HG03060 (cell line): ENCODE measurements around the gene HSDL1.
A peak's percentile ranks its signal among the peaks of the same experiment; 100 is the strongest.

Source experiments
- ATAC-seq: cut with Tn5 transposase; IDR thresholded peaks from one replicate; pipeline ENCODE4 v1.9.1; 2021; ENCODE audit warnings: low read depth, moderate number of reproducible peaks; ENCODE audit not compliant: unreplicated experiment

The HSDL1 gene

GRCh38 chr16:84110527-84110926 lies 34.5 kb downstream of the HSDL1 start:
- ATAC-seq: no peak

- no peak for ATAC-seq
Measured at GRCh38 chr16:84109598-84110335, 35.2 kb downstream of the HSDL1 start.

DNA sequence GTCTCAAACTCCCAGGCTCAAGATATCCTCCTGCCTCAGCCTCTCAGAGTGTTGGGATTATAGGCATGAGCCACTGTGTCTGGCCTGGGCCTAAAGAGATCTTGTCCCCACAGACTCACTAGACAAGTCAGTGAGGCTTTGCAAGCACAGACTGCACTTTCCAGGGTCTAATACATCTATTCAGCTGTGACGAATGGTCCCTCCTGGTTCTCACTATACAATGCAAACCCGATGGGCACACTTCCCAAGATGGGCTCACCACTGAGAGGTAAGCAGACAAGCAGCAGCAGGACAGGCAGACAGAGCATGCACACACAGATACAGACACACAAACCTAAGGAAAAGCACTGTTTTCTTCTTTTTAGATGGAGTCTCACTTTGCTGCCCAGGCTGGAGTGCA lies 37.1 kb downstream of the HSDL1 start:
- ATAC-seq: no peak

GRCh38 chr16:84105948-84106740 lies 38.8 kb downstream of the HSDL1 start:
- no peak for ATAC-seq

DNA sequence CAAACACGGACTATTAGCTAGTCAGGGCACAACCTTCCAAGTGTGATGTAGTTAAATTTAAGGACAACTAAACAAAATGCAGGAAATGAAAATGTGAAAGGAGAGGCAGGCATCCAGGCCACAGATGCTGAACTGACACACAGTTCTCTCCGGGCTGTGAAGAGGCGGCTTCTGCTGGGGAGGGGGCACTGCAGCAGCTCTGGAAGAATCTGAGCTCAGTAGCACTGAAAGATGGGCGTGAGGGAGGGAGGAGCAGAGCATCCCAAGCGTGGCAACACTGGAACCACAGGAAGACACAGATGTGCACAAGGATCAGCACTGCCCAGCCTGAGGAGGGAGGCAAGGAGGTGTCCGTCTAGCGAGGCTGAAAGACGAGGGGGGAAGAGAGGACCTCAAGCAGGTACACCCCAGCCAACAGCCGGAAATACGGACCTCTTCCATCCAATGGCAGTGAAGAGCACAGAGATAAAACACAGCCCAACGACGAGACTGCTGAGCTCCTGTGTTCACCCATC lies 39.6 kb downstream of the HSDL1 start:
- no peak for ATAC-seq

- no peak for ATAC-seq
Measured at GRCh38 chr16:84104231-84104630, 40.7 kb downstream of the HSDL1 start.

DNA sequence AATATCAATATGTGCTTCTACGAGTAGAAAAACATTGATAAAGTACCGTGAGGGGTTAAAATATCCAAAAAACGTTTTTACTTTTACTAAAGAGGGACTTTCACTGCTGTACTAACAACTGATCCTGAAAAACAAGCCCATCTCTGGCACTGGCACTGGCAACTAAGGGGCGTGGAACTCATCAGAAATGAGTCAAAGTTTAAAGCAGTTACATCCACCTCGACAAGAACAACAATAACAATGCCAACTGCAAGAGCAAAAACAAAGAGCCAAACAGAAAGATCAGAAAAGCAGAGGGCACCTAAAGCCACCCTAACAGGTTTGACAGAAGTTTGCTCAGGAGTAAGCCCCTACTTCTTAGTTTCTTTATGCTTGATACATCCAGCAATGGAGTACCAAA lies 41.3 kb downstream of the HSDL1 start:
- ATAC-seq: no peak

DNA sequence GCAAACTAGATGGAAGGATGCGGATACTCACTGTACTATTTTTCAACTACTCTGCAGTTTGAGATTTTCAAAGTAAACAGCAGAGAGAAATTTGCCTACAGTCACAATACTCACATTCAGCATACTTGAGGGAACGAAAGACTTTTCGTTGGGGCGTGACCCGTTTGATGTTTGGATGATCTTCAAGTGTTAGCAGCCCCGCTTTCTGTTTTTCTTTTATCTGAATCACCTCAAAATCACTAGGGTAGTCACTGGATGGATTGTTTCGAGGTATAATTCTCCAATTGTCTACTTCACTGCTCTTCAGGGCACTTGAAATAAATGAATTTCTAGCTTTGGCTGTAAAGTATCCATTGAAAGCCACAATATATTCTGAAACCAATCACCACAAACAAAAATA lies 46.0 kb downstream of the HSDL1 start:
- no peak for ATAC-seq

- no peak for ATAC-seq
Measured at GRCh38 chr16:84096447-84097005, 48.5 kb downstream of the HSDL1 start.

- ATAC-seq: no peak
Measured at GRCh38 chr16:84095466-84095865, 49.5 kb downstream of the HSDL1 start.

- no peak for ATAC-seq
Measured at GRCh38 chr16:84093879-84094270, 51.1 kb downstream of the HSDL1 start.

DNA sequence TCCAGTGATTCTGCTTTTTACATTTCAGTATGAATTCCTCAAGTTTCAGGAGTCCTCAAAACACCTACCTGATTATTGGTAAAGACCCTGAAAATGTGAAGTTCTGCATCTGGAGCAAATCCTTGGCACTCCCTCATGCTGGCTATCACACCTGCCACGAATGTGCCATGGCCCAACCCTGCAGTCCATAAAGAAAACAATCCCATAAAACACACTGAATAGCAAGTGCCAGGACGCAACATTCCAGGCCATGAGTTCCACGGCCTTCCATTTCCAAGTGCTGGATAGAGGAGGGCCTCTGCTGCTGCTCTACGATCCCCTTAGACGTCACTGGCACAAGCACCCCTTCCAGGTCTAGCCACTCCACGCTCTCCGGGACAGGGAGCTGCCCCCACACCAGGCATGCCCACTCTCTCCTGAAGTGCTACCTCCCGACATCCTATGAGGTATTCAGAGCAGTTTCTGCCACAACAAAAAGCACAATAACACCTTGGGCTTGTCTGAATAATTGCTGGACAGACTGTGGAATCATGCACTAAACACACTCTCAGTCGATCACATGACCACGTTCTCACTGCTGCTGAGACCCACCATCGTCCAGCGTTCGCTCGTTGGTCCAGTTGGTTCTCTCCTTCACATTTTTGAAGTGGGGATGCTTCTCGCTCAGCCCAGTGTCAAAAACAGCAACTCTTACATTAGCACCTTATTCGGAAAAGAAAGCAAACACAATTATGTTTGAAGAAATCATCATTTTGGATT lies 51.7 kb downstream of the HSDL1 start:
- ATAC-seq: no peak

DNA sequence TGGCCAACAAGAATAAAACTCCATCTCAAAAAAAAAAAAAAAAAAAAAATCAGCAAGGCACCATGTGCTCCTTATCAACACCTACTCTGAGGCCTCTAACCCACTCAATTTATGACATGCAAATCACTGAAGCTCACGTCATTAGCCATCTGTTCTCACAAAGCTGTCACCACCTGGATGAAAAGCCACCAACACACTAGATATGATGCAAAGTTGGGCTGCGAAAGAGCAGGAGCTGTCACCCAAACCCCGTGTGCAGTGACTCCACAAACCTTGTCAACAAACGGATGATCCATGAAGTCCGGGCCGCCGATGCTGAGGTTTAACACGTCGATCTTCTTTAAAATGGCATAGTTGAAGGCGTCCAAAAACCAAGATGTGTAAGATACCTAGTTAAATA lies 53.5 kb downstream of the HSDL1 start:
- ATAC-seq: no peak

GRCh38 chr16:84090211-84090610 lies 54.8 kb downstream of the HSDL1 start:
- ATAC-seq: no peak

DNA sequence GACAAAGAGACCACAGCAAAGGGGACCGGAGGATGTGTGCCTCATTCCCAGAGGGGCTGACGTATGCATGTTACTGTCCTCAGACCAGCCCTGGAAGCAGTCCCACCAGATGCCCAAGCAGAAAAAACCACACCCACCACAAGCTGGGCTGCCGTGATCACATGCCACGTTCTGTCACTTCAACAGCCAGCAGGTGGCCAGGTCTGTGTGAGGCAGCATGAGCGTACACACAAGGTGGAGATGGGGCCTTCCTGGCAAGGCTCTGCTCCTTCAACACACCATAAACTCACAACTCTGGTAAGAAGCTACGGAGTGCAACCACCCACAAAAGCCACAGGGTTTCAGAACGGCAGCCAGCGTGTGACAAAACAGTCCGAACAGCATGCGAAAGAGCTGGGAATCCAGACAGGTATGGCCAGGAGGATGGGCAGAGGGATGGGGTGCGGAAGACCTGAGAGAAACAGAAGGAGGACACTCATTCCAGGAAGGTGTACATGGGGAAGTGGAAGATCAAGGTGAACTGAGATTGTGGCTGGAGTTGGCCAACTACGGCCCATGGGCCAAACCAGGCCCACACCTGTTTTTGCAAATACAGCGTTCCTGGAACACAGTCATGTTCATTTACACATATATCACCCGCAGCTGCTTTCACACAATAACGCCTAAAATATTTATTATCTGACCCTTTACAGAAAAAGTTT lies 56.1 kb downstream of the HSDL1 start:
- ATAC-seq: peak; percentile 70

DNA sequence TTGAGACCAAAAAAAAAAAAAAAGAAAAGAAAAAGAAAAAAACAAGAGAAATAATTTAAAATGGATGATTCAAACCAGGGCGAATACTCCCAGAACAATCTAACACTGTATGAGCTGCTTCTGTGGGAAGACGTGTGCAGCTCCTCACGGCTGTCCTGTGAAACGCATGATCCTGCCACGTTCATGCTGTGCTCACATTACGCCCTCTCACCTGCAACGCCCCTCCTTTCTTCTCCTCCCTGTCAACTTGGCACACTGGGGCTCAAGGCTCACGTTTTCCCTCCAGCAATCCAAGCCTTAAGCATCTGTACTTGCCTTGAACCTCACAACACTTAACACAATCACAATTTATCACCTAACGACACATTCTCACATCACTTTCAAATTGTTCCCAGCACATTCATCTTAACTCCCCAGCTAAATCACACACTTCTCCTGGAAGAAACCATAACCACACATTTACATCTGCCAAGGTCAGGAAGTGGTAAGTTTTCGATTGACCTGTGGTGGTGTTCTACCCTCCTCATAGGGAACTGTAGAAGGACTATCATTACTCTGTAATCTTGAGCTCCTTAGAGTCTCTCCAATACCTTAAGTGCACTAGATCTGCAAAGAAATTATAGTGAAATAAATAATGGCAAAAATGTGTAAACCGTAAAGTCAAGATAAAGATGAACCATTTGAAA lies 57.4 kb downstream of the HSDL1 start:
- ATAC-seq: no peak

DNA sequence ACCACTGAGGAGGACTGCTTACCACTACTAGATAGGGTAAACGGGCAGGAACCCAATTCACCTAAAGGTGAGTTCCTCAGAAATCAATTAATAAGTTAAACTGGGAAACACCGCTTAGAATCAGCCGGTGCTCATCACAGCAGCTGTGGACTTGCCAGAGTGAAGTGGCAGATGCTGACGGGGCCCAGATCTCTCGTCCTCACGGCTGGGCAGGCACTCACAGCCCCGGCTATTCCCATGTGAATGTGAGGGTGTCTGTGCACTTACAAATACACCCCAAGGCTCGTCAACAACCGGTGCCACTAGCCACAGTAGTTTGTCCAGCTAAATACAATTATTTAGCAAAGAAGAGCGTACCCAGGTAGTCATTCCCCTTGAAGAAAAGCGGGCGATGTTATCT lies 58.0 kb downstream of the HSDL1 start:
- no peak for ATAC-seq

DNA sequence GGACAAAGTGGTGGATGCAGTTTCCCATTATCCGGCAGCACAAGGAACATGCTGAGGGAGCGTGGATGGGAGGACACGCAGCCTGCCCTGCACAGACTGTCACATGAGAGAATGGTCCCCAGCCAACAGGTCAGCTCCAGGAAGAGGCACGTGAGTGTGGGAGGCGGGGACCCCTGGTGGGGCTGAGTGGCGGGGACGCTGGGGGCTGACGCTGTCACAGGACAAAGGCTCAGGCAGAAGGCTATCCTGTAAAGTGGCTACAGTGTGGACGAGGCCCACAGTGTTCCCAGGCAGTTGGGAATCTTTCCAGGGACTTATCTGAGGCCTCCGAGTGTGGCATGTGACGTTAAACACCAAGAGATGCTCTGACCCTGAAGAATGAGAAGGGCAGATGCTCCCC lies 58.6 kb downstream of the HSDL1 start:
- no peak for ATAC-seq

- no peak for ATAC-seq
Measured at GRCh38 chr16:84085773-84086172, 59.2 kb downstream of the HSDL1 start.

GRCh38 chr16:84085271-84085667 lies 59.7 kb downstream of the HSDL1 start:
- ATAC-seq: no peak
